HG03442 (cell line): ENCODE results near the gene OPN1SW.

Experiments
- ATAC-seq: cut with Tn5 transposase; IDR thresholded peaks from one replicate; pipeline ENCODE4 v1.9.1; 2021; ENCODE audit warnings: mild to moderate bottlenecking, moderate library complexity; ENCODE audit not compliant: unreplicated experiment

Gene OPN1SW, protein sequence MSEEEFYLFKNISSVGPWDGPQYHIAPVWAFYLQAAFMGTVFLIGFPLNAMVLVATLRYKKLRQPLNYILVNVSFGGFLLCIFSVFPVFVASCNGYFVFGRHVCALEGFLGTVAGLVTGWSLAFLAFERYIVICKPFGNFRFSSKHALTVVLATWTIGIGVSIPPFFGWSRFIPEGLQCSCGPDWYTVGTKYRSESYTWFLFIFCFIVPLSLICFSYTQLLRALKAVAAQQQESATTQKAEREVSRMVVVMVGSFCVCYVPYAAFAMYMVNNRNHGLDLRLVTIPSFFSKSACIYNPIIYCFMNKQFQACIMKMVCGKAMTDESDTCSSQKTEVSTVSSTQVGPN

DNA sequence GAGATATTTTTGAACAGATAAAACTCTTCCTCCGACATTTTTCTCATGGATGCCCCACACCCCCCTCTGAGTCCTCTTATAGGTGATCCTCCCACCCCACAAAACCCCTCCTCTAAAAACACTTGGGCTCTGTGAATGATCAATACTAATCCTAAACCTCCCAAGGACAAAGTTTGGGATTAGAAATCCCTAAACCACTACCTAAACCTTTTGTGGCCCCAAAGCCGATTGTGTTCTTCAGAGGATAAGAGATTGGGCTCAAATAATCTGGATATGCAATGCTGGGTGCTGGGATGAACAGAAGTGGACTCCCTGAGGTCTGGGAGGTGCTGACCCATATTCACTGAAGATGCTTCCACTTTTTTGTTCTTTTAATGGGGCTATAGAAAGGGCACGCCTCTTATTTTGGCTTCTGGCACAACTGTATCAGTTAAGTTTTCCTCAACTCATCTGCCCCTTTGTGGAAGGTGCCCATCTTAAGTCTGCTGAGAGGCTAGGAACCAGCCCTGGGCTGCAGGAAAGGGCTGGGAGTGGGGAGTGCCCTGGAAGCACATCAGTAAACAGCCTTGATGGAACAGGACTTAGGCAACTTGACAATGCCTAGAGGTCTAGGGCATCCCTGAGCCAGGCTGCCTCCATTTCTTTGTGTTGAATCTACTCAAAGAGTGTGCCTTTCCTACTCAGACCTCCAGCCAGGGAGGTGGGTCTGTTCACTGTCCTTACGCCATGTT is at the start of gene OPN1SW:
OPN1SW (minus strand) TSS at position 51 of the 731 bp plus-strand sequence; CDS start at position 38, 13 bp downstream.
- ATAC-seq: no peak

- ATAC-seq: no peak
These were observed 46.1 kb upstream of the OPN1SW start for GRCh38 chr7:128821724-128822123.

DNA sequence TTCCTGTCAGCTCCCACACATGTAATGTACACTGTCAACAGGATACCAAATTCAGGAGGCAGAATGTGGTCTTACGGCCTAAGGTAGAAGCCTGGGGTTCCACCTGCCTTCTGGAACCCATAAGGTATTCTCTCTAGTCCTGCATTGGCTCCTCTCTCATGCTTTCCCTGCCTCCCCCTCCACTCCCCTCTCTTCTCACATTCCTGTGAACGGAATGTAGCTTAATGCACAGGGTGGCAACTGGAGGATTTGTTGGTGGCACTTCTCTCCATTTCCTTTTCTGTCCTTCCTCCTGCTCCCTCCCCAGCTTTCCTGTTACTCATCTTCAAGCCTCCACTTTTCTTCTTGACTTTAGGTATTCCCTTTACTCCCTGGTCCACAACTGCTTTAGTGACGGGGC is 43.1 kb upstream of the OPN1SW start:
- no peak for ATAC-seq

DNA sequence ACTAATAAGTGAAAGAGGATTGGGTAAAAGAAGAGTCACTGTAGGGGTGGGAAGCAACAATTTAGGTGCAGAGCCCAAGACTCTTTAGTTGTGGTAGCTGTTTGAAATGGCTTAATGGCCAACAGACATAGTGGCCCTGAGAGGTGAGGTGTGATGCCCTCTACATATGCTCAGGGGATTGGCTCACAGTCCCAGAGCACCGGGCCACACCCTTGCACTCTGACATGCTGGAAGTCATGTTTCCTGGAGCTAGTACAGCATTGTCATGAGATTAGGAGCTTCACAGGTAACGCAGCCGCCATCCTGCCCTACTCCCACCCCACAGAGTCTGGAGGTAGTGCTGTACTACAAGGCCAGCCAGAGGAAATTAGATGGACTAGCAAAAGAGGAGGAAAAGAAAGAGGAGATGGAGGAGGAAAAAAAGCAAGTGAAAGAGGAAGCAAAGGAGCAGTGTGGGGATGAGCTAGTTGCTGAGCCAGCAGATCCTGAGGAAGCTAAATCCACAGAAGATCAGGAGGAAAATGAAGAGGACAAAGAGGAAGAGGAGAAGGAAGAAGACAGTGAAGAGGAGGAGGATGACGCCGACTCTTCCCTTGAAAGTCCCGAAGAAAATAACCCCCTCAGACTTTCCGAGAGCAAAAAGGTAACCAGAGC is 39.8 kb upstream of the OPN1SW start:
- no peak for ATAC-seq

DNA sequence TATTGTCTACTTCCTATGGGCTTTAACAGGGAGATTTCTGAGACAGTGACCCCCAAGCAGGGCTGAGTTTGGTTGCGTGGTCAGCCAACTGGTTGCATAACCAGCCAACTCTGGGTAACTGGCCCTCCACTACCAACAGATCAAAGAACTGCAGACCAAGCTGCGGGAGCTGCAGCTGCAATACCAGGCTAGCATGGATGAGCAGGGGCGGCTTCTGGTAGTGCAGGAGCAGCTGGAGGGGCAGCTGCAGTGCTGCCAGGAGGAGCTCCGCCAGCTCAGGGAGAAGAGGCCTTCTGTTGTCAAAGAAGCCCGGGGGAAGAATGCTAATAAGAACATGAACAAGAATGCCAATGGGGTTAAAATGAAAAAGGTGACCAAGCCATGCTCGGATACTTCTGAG is 38.9 kb upstream of the OPN1SW start:
- no peak for ATAC-seq

DNA sequence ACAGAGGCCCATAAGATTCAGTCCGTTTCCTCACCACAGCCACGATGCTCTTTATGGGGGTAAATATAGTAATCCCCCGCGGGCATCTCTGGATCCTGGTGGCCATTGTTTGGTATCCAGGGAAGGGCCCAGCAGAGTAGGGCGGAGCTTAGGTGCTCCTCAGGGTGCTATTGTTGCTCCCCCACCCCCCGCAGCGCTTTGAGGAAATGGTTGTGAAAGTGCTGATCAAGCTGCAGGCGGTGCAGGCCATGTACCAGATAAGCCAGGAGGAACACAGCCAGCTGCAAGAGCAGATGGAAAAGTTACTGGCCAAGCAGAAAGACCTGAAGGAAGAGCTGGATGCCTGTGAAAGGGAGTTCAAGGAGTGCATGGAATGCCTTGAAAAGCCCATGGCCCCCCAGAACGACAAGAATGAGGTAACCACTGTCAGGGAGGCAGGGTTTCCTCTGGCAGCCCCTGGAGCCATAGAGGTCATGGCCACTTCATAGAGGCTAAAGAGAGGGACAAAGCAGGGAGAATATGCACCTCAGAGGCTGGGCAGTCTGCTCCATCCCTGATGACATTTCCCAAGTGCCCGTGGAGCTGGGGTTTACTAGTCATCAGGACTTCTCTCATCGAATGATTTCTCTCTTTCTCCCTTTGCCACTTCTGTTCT is 37.0 kb upstream of the OPN1SW start:
- ATAC-seq: no peak

GRCh38 chr7:128811631-128812430 is 36.2 kb upstream of the OPN1SW start:
- ATAC-seq: no peak

- ATAC-seq: no peak
These were observed 35.4 kb upstream of the OPN1SW start for GRCh38 chr7:128810997-128811396.

DNA sequence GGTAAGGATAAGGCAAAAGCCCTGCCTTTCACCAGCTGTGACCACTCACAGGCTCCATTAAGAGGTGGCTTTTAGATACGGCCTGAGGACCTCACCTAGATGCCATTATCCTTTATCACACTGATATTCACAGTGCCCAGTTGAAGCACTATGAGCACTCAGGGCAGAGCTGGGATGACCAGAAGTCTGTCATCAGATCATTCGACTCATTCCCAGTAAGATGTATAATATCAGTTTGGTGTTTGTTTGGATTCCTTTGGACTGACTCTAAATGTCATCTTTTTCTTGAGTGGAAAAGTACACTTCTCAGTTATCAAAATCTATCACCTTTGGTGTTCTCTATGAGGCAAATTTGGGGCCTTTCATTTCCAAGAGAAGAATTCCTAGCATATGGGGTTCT is 34.9 kb upstream of the OPN1SW start:
- ATAC-seq: no peak

- no peak for ATAC-seq
These were observed 33.8 kb upstream of the OPN1SW start for GRCh38 chr7:128809363-128809762.

DNA sequence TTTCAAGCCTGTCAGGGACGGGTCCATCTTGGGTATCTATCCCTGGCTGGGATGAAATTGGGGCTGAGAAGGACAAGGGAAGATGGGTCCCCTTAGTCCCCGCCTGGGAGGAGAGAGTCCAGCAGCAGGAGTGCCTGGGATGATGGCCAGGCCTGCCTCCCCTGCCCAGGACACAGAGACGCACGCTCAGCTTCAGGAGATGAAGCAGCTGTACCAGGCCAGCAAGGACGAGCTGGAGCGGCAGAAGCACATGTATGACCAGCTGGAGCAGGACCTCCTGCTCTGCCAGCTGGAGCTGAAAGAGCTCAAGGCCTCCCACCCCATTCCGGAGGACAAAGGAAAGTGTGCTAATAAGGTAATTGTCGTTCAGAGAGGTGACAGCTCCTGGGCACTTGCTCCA is 31.6 kb upstream of the OPN1SW start:
- ATAC-seq: no peak

GRCh38 chr7:128805225-128805624 is 29.6 kb upstream of the OPN1SW start:
- ATAC-seq: no peak

DNA sequence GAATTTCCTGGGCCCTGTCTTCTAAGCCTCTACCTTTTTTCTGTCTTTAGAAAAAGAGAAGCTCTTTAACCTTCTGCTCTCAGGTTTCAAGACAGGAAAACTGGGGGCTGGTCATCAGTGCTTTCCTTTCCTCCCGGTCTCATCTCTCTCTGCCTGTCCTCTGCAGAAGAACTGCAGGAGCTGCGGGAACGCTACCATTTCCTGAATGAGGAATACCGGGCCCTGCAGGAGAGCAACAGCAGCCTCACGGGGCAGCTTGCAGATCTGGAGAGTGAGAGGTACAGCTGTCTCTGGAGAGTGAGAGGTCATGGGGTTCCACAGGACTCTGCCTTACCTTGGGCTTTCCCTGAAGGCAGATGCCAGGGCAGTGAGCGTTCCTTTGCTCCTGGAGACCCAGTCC is 28.9 kb upstream of the OPN1SW start:
- no peak for ATAC-seq

DNA sequence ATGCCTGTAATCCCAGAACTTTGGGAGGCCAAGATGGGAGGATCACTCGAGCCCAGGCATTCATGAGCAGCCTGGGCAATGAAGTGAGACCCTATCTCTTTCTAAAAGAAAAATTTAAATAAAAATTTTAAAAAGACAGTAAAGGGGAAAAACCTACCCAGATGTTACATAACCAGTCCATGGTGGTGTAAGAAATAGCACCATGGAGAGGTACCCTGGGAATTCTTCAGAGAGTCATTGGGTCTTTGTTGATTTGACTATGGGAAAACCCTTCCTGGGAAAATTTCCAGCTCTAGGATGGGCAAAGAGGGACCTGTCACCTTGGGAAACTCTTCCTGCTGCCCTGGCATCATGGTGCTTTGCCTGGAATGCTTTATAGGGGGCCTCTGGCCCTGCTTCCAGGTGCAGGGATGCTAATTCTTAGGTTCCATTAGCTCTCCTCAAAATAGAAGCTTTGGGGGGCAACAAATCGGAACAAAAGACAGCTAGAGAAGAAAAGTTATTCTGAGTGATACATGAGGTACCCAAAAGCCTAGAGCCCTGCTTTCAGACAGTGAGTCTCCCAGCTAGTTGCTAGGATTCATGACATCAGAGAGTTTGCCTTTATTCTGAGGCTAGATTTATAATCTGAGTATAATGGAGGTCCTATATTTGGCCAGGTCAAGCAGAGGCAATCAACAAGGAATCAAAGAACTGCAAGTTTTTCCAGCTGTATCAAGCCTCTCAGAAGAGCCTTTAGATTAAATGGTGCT is 26.2 kb upstream of the OPN1SW start:
- no peak for ATAC-seq

DNA sequence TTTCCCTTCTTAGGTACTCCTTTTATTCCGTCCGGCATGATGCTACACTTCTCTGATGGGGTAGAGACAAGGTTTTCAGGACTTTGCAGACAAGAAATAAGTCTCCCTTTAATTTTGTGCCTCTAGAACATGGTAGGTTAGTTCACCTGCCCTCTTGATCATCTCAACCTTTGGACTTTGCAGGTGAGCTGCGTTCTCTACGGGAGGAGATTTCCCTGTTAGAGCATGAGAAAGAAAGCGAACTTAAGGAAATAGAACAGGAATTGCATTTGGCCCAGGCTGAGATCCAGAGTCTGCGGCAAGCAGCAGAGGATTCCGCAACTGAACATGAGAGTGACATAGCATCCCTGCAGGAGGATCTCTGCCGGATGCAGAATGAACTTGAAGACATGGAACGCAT is 25.4 kb upstream of the OPN1SW start:
- no peak for ATAC-seq

DNA sequence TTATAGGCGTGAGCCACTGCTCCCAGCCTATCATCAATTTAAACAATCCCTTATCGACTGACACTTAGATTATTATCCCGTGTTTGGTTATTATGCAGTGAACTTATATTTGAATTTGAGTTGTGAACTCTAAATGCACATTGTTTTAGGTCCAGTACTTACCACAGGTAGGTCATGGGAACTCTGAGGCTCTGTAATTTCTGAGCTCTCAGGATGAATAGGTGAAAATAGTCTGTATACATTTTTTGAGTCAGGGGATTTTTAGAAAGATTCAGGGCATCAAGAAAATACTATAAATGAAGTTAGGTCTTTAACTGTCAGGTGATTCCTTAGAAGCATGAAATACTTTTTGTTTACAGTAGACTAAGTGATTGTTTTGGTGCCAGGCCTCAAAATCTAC is 25.0 kb upstream of the OPN1SW start:
- ATAC-seq: no peak

GRCh38 chr7:128799451-128799850 is 23.9 kb upstream of the OPN1SW start:
- ATAC-seq: no peak

DNA sequence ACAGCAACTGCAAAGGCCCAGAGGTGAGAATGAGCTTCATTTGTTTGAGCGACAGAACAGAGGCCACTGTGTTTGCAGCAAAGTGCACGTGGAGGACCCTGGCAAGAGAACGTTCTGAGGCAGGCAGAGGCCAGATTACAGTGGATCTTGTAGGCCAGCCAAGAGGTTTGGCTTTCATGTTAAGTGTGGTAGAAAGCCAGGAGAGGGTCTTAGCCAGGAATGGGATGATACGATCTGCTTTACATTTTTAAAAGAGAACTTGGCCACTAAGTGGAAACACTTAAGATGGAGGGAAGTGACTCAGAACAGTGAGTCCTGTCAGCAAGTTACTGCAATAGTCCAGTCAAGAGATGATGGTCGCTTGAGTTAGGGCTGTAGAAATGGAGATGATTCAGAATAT is 20.7 kb upstream of the OPN1SW start:
- ATAC-seq: no peak

DNA sequence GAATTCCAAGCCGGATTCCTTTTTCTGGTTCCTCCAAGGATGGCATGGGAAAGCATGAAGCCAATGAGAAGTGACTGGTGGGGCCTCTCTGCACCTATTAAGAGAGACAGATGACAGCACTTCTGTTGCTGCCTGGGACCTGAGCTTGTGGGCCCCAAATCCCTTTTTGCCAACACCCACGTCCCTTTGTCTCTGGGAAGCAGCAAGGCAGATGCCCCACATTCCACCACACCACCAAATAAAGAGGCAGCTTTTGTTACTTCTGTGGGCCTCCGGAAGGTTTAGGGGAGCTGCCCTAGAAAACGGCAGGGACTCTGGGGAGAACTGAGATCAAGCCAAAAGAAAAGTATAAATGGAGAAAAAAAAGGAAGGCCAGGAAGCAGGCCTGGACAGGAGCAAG is 19.5 kb upstream of the OPN1SW start:
- no peak for ATAC-seq

DNA sequence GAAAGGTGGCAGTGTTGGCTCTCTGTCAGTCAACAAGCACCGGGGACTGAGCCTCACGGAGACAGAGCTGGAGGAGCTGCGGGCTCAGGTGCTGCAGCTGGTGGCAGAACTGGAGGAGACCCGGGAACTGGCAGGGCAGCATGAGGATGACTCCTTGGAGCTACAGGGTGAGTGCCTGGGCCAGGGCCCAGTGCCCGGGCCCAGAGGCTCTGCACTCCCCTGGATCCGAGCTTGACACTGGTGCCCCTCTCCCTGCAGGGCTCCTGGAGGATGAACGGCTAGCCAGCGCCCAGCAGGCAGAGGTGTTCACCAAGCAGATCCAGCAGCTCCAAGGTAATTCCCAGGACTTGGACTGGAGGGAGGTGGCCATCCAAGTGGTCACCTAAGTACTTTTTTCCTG is 18.8 kb upstream of the OPN1SW start:
- no peak for ATAC-seq
